Activated naive CD8-positive, alpha-beta T cell treated with anti-CD3 and anti-CD28 coated beads for 36 hours (primary cell): Measurements from ENCODE around the gene FMN1. TPM values are rescaled to one million over a fixed set of nuclear protein-coding genes. Genes with fewer than 3 reads are reported as not detected.
"Not testable (repeated sequence)": the region's sequence is repeated elsewhere in the genome, so short reads cannot be mapped to it uniquely, and the experiment has no call there.

Experiments used
- DNase-seq: peaks from one replicate; pipeline ENCODE4 v3.0.0; 2021
- H3K27ac Mint-ChIP-seq: one replicate; pipeline ENCODE4 v1.8.0; 2022; ENCODE audit warnings: mild to moderate bottlenecking, moderate library complexity, mixed read lengths
- H3K27me3 Mint-ChIP-seq: one replicate; pipeline ENCODE4 v1.8.0; 2022; ENCODE audit warnings: mild to moderate bottlenecking, mixed read lengths
- H3K36me3 Mint-ChIP-seq: one replicate; pipeline ENCODE4 v1.8.0; 2021; ENCODE audit warnings: mild to moderate bottlenecking, mixed read lengths
- H3K4me1 Mint-ChIP-seq: one replicate; pipeline ENCODE4 v1.8.0; 2021; ENCODE audit warnings: mixed read lengths
- H3K4me3 Mint-ChIP-seq: one replicate; pipeline ENCODE4 v1.8.0; 2022; ENCODE audit warnings: mild to moderate bottlenecking, moderate library complexity, mixed read lengths
- H3K9me3 Mint-ChIP-seq: one replicate; pipeline ENCODE4 v1.8.0; 2022; ENCODE audit warnings: mixed read lengths
- total RNA-seq, 2 experiments: library from RNA; stranded (reverse); gene quantifications; one replicate each; pipeline ENCODE4 v1.2.3, GENCODE V29; 2021

FMN1 gene
- total RNA-seq, 2 experiments from 2014 or later: 0.14 to 0.31 TPM

DNA sequence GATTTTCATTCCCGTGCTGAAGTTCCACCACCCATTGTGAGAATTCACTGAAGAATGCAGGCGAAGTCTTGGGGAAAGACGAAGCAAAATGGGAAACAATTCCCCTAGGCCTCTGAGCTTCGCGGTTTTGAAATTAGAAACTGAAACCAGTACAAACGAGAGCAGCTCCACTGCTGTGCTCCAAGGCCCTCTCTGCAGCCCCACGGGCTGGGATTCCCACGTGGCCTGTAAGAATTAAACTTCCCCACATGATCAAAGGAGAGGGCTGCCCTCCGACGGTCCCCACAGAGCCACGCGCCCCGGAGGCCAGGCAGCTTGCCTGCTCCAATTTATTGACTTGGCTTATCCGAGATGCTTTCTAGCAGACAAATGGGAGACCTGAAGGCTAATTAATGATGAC, 332.8 kb downstream of the FMN1 start:
- no peak for DNase-seq
- no peak overlapping the region for H3K27ac Mint-ChIP-seq
- peaks cover 5% of the 10 kb centered on the region for H3K4me1 Mint-ChIP-seq
- no peak overlapping the region for H3K4me3 Mint-ChIP-seq
- H3K27me3 Mint-ChIP-seq: peaks cover 4% of the 10 kb centered on the region
- no peaks in the 10 kb centered on the region for H3K36me3 Mint-ChIP-seq
- no peaks in the 10 kb centered on the region for H3K9me3 Mint-ChIP-seq

DNA sequence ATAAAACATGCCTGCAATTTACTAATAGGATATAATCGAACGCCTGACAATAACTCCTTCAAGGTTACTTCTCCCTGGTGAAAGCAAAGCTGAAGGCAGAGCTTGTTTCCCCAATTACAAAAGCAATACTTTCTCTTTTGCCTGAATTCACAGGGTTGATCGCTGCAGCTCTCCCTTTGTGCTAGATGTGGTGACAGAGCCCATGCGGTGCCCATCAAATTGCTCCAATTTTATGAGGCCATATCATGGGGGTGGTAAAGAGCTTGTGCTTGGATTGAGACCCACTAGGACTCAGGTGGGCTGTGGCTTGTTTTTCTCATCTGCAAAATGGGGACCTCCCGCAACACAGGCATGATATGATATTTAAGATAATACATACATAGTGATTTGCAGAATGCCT, 333.3 kb downstream of the FMN1 start:
- Mint-ChIP-seq H3K27me3 (peaks cover 4% of the 10 kb centered on the region), H3K9me3 (no peaks in the 10 kb centered on the region), H3K4me1 (peaks cover 5% of the 10 kb centered on the region), H3K27ac (no peak overlapping the region), H3K4me3 (no peak overlapping the region), H3K36me3 (no peaks in the 10 kb centered on the region)
- no peak for DNase-seq

DNA sequence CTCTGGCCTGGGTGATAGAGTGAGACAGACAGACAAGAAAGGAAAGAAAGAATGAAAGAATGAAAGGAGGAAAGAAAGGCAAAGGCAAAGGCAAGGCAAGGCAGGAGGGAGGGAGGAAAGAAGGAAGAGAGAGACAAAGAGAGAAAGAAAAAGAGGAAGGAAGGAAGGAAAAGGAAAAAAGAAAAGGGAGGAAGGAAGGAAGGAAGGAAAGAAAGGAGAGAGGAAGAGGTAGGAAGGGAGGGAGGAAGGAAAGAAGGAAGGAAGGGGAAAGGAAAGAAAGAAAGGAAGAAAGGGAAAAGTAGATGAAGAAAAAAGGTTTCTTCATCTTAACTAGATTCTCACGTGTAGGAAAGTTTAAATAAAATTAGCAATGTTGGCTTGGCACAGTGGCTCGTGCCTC, 334.5 kb downstream of the FMN1 start:
- Mint-ChIP-seq H3K36me3 (no peaks in the 10 kb centered on the region), H3K9me3 (no peaks in the 10 kb centered on the region), H3K4me1 (peaks cover 5% of the 10 kb centered on the region), H3K4me3 (no peak overlapping the region), H3K27ac (no peak overlapping the region), H3K27me3 (peaks cover 4% of the 10 kb centered on the region)
- DNase-seq: no peak

DNA sequence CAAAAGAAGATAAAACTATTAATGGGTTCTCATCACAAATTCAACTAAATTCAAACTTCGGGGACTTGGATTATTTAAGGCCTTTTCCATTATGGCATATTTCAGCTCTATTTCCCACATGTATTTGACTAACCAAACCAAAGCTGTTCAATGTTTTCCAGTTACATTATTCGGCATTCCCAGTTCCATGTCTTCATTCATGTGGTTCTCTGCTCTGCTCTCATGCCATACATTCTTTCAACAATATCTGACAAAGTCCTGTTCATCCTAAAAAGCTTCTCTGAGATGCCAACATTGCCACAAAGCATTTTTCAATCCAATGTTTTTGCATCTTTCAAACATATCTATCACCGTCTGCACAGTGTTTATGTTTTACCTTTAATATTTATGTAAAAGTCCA, 335.3 kb downstream of the FMN1 start:
- DNase-seq: no peak
- no peak overlapping the region for H3K27ac Mint-ChIP-seq
- H3K36me3 Mint-ChIP-seq: no peaks in the 10 kb centered on the region
- no peaks in the 10 kb centered on the region for H3K9me3 Mint-ChIP-seq
- no peak overlapping the region for H3K4me3 Mint-ChIP-seq
- peaks cover 4% of the 10 kb centered on the region for H3K4me1 Mint-ChIP-seq
- peaks cover 4% of the 10 kb centered on the region for H3K27me3 Mint-ChIP-seq

DNA sequence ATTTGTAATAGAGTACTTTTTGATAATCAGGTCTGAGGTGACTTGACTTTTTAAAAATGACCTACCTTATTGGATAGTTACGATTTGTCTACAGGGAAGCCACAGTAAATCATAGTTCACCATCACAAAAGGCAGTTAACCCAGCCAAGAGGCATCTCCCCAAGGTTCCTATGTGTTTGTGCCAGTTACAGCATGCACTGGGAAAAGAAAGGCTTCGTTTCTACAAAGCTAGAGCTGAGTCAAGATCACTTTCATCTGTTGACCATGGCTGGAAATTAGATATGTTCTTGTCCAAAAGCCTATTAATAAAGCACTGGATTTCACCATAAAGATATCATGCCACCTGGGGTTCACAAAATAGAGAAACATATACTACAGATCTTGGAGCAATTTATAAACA, 336.8 kb downstream of the FMN1 start:
- Mint-ChIP-seq H3K4me1 (no peaks in the 10 kb centered on the region), H3K4me3 (no peak overlapping the region), H3K9me3 (no peaks in the 10 kb centered on the region), H3K27me3 (peaks cover 4% of the 10 kb centered on the region), H3K27ac (no peak overlapping the region), H3K36me3 (no peaks in the 10 kb centered on the region)
- no peak for DNase-seq

DNA sequence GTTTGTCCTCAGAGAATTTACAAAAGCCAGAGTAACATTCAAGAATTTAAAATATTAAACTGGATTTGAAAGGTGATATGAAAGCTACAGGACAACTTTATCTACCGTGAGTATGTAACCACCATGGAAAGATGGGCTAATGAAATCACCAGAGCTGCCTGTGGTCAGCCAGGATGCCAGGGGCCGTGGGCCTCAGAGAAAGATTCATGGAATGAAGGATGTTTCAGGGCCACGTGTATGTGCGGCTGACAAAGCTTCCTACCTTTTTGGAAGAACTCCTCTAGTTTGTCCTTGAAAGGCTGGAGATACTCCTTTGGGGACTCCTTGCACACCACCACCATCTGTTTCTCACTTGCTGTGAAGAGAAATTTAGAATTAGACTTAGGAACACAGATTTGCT, 337.8 kb downstream of the FMN1 start:
- no peak for DNase-seq
- no peak overlapping the region for H3K4me3 Mint-ChIP-seq
- H3K9me3 Mint-ChIP-seq: no peaks in the 10 kb centered on the region
- no peak overlapping the region for H3K27ac Mint-ChIP-seq
- peaks cover 4% of the 10 kb centered on the region for H3K27me3 Mint-ChIP-seq
- H3K4me1 Mint-ChIP-seq: no peaks in the 10 kb centered on the region
- H3K36me3 Mint-ChIP-seq: no peaks in the 10 kb centered on the region

DNA sequence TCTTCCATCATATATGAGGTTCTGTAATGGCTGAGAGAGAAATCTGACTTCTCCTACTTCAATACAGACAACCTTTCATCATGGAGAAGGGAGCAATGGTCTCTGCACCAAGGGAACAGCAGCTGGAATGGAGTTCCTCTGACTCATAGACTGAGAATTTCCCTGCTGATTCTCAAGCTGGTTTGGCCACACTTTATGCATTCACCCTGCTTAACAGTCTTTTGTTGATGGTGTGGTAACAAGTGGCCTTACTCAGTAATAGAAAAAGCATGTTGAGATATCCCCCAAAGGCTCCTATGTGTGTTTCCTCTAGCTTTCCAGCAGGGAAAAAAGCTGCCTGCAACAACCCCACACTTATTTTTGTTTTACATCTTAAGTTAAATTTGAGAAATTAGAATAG, 338.6 kb downstream of the FMN1 start:
- H3K27me3 Mint-ChIP-seq: peaks cover 4% of the 10 kb centered on the region
- H3K4me3 Mint-ChIP-seq: no peak overlapping the region
- DNase-seq: no peak
- H3K9me3 Mint-ChIP-seq: no peaks in the 10 kb centered on the region
- H3K4me1 Mint-ChIP-seq: no peaks in the 10 kb centered on the region
- H3K27ac Mint-ChIP-seq: no peak overlapping the region
- no peaks in the 10 kb centered on the region for H3K36me3 Mint-ChIP-seq

DNA sequence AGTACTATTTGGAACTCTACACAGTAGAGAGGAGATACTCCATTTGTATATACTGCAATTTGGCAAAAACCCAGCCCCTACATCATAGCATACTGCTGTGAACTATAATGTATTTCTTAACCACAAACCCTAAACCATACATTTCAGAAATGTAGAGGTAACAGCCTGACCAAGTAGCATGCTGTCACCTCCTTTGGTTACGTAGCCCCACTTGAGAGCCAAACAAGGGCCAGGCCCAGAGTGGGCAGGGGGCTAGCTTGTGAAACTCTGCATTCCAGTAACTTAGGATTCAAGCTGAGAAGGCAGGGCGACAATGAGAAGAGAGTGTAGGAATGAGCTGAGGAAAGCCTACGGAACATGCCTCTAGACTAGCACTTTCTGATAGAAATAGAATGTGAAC, 340.9 kb downstream of the FMN1 start:
- H3K27me3 Mint-ChIP-seq: no peaks in the 10 kb centered on the region
- H3K9me3 Mint-ChIP-seq: no peaks in the 10 kb centered on the region
- no peak overlapping the region for H3K27ac Mint-ChIP-seq
- H3K4me3 Mint-ChIP-seq: no peak overlapping the region
- no peaks in the 10 kb centered on the region for H3K36me3 Mint-ChIP-seq
- H3K4me1 Mint-ChIP-seq: no peaks in the 10 kb centered on the region
- DNase-seq: no peak

DNA sequence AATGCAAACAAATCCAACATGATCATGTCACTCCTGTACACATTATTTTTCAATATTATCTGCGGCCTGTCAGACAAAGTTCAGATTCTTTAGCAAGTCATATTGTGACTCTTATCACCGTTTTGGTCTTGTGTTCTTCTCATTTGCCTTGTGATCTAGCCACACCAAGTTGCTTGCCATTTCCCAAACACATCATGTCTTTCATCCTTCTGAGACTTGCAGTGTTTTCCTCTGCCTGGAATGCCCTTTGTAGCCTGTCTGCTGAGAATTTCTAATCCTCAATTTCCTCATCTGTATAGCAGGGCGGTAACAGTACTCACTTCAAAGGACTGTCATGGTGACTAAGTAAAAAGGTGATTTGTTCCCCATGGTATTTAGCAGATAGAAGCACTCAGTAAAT, 341.7 kb downstream of the FMN1 start:
- Mint-ChIP-seq H3K36me3 (no peaks in the 10 kb centered on the region), H3K4me1 (no peaks in the 10 kb centered on the region), H3K9me3 (no peaks in the 10 kb centered on the region), H3K27me3 (no peaks in the 10 kb centered on the region), H3K4me3 (no peak overlapping the region), H3K27ac (no peak overlapping the region)
- no peak for DNase-seq

DNA sequence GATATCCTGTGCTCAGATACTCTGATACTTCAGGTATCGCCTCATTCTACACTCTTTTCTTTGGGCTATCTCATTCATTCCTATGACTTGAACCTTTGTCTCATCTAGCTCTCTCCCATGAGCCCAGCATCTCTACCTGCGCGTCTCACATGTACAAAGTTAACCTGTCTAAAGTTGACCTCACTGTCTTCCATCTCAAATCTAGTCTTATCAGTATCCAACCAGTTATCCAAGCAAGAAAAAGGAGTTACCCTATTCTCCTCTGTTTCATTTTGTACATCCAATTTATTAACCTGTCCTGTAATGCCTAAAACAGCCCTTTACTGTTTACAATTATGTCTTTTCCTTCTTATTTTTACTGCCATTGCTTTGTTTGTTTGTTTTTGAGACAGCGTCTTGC, 342.5 kb downstream of the FMN1 start:
- Mint-ChIP-seq H3K4me3 (no peak overlapping the region), H3K36me3 (no peaks in the 10 kb centered on the region), H3K4me1 (no peaks in the 10 kb centered on the region), H3K27ac (no peak overlapping the region), H3K27me3 (no peaks in the 10 kb centered on the region), H3K9me3 (no peaks in the 10 kb centered on the region)
- no peak for DNase-seq

DNA sequence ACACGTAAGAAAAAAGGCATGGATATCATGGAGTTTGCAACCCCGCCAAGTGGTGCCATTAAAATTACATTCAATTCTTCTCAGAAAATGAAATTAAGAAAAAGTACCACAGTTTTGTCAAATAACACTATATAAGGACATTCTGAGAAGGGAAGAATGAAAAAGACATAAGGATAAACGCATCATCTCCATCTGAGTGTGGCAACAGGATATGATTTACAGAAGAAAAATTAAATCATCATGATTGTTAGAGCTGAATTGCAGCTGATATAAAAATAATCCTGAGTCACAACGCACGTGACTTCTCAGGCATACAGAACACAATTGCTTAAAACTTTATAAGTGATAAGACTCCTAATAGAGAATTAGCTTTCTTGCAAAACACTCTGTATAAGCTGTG, 342.9 kb downstream of the FMN1 start:
- DNase-seq: no peak
- Mint-ChIP-seq H3K4me1 (no peaks in the 10 kb centered on the region), H3K4me3 (no peak overlapping the region), H3K9me3 (no peaks in the 10 kb centered on the region), H3K36me3 (no peaks in the 10 kb centered on the region), H3K27me3 (no peaks in the 10 kb centered on the region), H3K27ac (no peak overlapping the region)

DNA sequence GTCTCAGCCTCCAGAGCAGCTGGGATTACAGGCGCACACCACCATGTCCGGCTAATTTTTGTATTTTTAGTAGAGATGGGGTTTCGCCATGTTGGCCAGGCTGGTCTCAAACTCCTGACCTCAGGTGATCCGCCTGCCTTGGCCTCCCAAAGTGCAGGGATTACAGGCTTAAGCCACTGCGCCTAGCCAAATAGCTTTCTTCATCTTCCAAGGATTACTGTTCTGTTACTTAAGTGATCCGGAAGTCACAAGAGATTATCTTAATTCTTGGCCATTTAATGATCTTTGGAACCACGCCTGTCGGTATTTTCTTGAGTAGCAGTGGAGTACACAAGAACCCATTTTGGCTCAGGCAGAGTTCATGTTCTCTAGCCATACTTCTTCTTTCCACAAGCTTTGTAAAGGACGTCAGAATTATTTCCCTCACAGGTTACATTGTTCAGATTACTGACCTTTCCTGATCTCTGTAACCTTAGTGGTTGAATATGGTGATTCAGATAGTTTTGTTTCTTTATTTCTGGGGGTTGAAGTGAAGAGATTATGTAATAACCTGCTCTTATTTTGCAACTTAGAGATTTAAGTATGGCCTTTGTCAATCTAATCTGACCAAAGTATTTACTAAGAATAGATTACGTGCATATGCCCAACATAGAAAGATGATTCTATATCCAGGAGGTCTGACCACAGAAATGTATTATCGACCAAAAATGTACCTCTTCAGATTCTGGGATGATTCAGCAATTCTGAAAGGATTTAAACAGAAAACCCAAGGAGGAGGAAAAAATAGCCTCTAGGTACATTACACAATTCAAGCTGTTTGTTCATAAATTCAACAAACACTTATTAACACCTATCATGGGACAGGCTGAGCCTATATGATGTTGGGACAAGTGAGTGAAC, 344.5 kb downstream of the FMN1 start:
- Mint-ChIP-seq H3K27me3 (no peaks in the 10 kb centered on the region), H3K4me1 (no peaks in the 10 kb centered on the region), H3K27ac (no peak overlapping the region), H3K36me3 (no peaks in the 10 kb centered on the region), H3K9me3 (peaks cover 2% of the 10 kb centered on the region), H3K4me3 (no peak overlapping the region)
- no peak for DNase-seq

DNA sequence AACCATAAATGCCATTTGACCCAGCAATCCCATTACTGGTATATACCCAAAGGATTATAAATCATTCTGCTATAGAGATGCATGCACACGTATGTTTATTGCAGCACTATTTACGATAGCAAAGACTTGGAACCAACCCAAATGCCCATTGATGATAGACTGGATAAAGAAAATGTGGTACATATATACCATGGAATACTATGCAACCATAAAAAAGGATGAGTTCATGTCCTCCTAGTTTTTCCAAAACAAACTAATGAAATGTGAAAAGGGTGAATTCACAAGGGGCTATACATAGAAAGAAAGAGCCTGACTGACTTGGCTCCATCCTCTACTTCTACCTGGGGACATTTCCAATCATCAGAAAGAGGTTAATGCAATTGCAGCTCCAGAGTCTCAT, 347.8 kb downstream of the FMN1 start:
- H3K36me3 Mint-ChIP-seq, H3K9me3 Mint-ChIP-seq, H3K27ac Mint-ChIP-seq, DNase-seq, H3K4me3 Mint-ChIP-seq, H3K27me3 Mint-ChIP-seq, H3K4me1 Mint-ChIP-seq: not testable (repeated sequence)

DNA sequence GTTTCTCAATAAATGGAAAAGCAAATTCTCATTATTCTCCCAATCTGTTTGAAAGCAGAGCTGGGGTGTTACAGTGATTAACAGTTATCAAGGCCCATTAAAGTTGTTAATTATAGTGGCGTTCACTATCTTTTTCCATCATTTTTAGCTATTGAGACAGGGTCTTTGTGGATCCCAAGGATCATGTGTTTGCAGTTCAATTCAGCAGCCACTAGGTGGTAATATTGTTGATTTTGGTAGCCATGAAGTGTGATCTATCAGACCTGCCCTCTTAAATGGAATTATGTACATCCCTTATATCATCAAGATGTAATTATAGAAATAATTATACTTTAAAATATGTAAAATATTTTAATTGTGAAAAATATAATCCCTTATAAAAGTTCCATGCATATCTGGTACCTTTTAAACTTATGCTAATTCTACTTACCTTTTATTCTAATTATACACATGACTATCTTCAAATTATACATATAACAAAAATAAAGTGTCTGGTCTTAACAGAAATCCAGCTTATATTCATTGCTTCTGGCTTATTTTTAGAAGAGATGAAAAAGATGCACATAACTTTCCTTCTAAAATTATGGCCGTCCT, 350.3 kb downstream of the FMN1 start:
- H3K27ac Mint-ChIP-seq: no peak overlapping the region
- H3K9me3 Mint-ChIP-seq: peaks cover 2% of the 10 kb centered on the region
- H3K4me1 Mint-ChIP-seq: no peaks in the 10 kb centered on the region
- H3K4me3 Mint-ChIP-seq: no peak overlapping the region
- no peaks in the 10 kb centered on the region for H3K36me3 Mint-ChIP-seq
- H3K27me3 Mint-ChIP-seq: no peaks in the 10 kb centered on the region
- DNase-seq: no peak

DNA sequence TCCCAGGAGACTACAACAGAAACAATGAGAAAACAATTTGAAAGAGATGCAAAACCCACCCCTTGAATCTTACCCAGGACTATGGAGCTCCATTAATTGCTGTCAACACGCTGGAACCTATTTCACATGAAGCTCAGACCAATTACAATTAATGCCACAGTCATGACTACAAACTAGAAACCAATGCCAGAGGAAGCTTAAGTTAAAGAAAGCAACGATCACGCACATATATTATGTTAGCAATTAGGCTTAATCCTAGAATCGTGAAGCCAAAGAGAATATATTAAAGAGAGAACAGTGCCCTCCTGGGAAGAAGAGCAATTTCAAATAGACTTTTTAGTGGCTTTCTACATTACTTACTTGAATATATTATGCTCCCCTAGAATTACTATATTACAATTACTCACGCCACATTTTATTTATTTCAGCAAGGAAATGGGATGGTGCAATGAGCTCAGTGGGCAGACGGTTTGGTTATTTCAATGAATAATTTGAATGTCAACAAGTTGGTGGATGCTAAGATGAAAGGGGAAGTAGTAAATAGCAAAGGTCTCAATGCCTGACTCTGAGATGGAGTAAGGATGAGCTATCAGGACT, 351.2 kb downstream of the FMN1 start:
- Mint-ChIP-seq H3K36me3 (no peaks in the 10 kb centered on the region), H3K27me3 (no peaks in the 10 kb centered on the region), H3K27ac (no peak overlapping the region), H3K9me3 (peaks cover 2% of the 10 kb centered on the region), H3K4me1 (no peaks in the 10 kb centered on the region), H3K4me3 (no peak overlapping the region)
- no peak for DNase-seq

DNA sequence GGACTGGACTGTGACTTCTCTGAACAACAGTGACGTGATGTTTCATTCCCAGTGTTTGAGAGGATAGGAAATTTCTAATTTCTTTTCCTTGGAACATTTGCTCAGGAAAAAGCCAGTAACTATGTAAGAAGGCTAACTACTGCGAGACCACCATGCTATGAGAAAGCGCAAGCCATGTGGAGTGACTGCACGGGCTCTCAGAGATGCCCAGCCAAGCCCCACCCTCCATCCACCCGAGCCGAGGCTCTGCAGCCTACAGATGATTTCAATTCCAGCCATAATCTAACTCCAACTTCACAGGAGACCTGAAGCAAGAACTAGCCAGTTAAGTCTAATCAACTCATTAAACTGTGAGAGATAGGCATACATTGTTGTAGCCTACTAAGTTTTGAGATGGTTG, 352.4 kb downstream of the FMN1 start:
- Mint-ChIP-seq H3K36me3 (no peaks in the 10 kb centered on the region), H3K4me3 (no peak overlapping the region)
- DNase-seq: no peak

More for the DNA sequence above, 352.4 kb downstream of the FMN1 start:
- H3K4me1 Mint-ChIP-seq: no peaks in the 10 kb centered on the region
- no peak overlapping the region for H3K27ac Mint-ChIP-seq
- no peaks in the 10 kb centered on the region for H3K27me3 Mint-ChIP-seq
- peaks cover 2% of the 10 kb centered on the region for H3K9me3 Mint-ChIP-seq
